Measurements from ENCODE around the gene MTMR3. TPM values are rescaled to one million over a fixed set of nuclear protein-coding genes. Genes with fewer than 3 reads are reported as not detected.

The MTMR3 gene
- total RNA-seq, 2 experiments from 2014 or later: 57.8 to 60.6 TPM

DNA sequence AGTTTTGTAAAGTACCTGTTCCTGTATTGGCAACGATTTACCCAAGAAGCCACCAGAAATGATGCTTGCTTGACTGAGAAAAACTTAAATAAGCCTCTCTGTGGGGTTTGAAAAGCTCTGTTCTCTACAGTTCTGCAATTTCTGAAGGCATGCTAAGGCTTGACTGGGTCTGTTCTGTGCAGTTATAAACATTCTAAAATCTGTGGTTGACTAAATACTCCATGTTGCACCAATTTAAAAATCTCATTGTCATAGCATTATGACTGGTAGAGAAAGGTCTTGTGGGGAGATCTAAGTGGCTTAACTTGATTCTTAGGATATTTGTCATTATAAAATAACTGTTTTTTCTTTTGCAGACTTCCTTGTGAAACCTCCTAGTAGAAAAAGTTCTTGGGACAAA lies 73.7 kb downstream of the MTMR3 start:
- peaks cover 5% of the 10 kb centered on the region for H3K36me3 ChIP-seq (ENCODE audit: insufficient read depth, low read length)
- DNase-seq (no peak), ATAC-seq (ENCODE audit: poor library complexity) (no peak)
- no peak overlapping the region for H3K27ac ChIP-seq (ENCODE audit: low read depth in 1 of 2, low read length in 2 of 2)
- Mint-ChIP-seq H3K4me1 (ENCODE audit: low read depth) (peaks cover 33% of the 10 kb centered on the region), H3K9me3 (no peaks in the 10 kb centered on the region), H3K36me3 (ENCODE audit: low read depth) (peaks cover 33% of the 10 kb centered on the region), H3K27ac (no peak overlapping the region), H3K4me3 (no peak overlapping the region), H3K27me3 (no peaks in the 10 kb centered on the region)
- no peaks in the 10 kb centered on the region for H3K27me3 ChIP-seq (ENCODE audit: control insufficient read depth in 1 of 2, insufficient read depth in 2 of 2, low read length in 2 of 2)
- no peaks in the 10 kb centered on the region for H3K9me3 ChIP-seq (ENCODE audit: control insufficient read depth in 1 of 2, insufficient read depth in 1 of 2, low read length in 2 of 2)
- POLR2A ChIA-PET: no interaction called here
- TF ChIP-seq, protein P1, sequence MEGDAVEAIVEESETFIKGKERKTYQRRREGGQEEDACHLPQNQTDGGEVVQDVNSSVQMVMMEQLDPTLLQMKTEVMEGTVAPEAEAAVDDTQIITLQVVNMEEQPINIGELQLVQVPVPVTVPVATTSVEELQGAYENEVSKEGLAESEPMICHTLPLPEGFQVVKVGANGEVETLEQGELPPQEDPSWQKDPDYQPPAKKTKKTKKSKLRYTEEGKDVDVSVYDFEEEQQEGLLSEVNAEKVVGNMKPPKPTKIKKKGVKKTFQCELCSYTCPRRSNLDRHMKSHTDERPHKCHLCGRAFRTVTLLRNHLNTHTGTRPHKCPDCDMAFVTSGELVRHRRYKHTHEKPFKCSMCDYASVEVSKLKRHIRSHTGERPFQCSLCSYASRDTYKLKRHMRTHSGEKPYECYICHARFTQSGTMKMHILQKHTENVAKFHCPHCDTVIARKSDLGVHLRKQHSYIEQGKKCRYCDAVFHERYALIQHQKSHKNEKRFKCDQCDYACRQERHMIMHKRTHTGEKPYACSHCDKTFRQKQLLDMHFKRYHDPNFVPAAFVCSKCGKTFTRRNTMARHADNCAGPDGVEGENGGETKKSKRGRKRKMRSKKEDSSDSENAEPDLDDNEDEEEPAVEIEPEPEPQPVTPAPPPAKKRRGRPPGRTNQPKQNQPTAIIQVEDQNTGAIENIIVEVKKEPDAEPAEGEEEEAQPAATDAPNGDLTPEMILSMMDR (IDR thresholded peaks at IDR 0.05): no peak
- CTCF ChIA-PET: no interaction called here
- no peak overlapping the region for H3K4me3 ChIP-seq (ENCODE audit: low read length)
- H3K4me1 ChIP-seq (ENCODE audit: insufficient read depth, low read length): no peaks in the 10 kb centered on the region
- intact Hi-C loops (cut with DNase I, micrococcal nuclease): no loop called here

DNA sequence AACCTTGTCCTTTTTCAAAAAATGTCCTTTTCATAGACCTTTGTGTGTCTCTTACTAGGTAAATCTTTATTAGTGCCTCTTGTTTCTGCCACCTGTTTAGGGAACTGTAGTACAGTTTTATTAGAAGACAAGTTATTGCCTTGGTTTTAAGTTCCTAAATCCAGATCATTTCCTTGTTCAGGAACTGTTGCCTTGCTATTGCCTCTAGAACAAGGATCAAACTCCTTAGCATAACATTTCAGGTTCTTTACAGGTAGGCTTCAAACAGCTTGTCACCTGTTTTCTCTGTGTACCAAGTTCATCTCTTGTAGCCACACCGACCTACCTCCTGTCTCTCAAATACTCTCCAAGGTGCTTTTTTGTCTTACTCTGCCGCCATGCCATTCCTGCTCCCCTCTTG lies 75.2 kb downstream of the MTMR3 start:
- Mint-ChIP-seq H3K27me3 (no peaks in the 10 kb centered on the region), H3K4me3 (no peak overlapping the region), H3K27ac (no peak overlapping the region), H3K9me3 (no peaks in the 10 kb centered on the region), H3K36me3 (ENCODE audit: low read depth) (peaks cover 33% of the 10 kb centered on the region), H3K4me1 (ENCODE audit: low read depth) (peaks cover 19% of the 10 kb centered on the region)
- Histone ChIP-seq H3K9me3 (ENCODE audit: control insufficient read depth in 1 of 2, insufficient read depth in 1 of 2, low read length in 2 of 2) (no peaks in the 10 kb centered on the region), H3K4me1 (ENCODE audit: insufficient read depth, low read length) (no peaks in the 10 kb centered on the region), H3K27ac (ENCODE audit: low read depth in 1 of 2, low read length in 2 of 2) (no peak overlapping the region), H3K4me3 (ENCODE audit: low read length) (no peak overlapping the region), H3K27me3 (ENCODE audit: control insufficient read depth in 1 of 2, insufficient read depth in 2 of 2, low read length in 2 of 2) (no peaks in the 10 kb centered on the region), H3K36me3 (ENCODE audit: insufficient read depth, low read length) (peaks cover 10% of the 10 kb centered on the region)
- no peak for ATAC-seq (ENCODE audit: poor library complexity)
- intact Hi-C loops (cut with DNase I, micrococcal nuclease): no loop called here
- no peak for DNase-seq
- ChIA-PET CTCF (no interaction called here), POLR2A (no interaction called here)
- TF ChIP-seq, protein P1 (IDR thresholded peaks at IDR 0.05): no peak

DNA sequence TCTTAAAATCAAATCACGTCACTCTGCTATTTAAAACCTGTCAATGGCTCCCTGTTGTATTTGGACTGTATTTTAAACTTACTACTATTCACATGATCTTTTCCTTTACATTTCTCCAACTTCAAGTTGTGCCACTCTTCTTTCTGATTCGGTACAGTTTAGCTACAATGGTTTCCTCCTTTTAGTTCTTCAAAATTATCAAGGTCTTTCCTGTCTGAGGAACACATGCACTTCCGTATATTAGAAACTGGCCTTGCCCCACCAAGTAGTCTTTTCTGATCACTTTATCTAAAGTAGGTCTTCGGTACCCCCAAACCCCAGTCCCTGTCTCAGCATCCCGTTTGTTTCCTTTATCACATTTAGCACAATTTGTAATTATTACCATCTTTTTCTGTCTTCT lies 81.8 kb downstream of the MTMR3 start:
- ChIA-PET POLR2A (no interaction called here), CTCF (no interaction called here)
- DNase-seq: no peak
- H3K4me3 Mint-ChIP-seq: no peak overlapping the region
- peaks cover 21% of the 10 kb centered on the region for H3K36me3 Mint-ChIP-seq (ENCODE audit: low read depth)
- H3K27ac ChIP-seq (ENCODE audit: low read depth in 1 of 2, low read length in 2 of 2): no peak overlapping the region
- H3K4me3 ChIP-seq (ENCODE audit: low read length): no peak overlapping the region
- intact Hi-C loops (cut with DNase I, micrococcal nuclease): no loop called here
- peaks cover 6% of the 10 kb centered on the region for H3K36me3 ChIP-seq (ENCODE audit: insufficient read depth, low read length)
- no peaks in the 10 kb centered on the region for H3K9me3 ChIP-seq (ENCODE audit: control insufficient read depth in 1 of 2, insufficient read depth in 1 of 2, low read length in 2 of 2)
- ATAC-seq (ENCODE audit: poor library complexity): no peak
- H3K27me3 ChIP-seq (ENCODE audit: control insufficient read depth in 1 of 2, insufficient read depth in 2 of 2, low read length in 2 of 2): no peaks in the 10 kb centered on the region
- TF ChIP-seq, protein P1 (IDR thresholded peaks at IDR 0.05): no peak
- H3K9me3 Mint-ChIP-seq: no peaks in the 10 kb centered on the region
- H3K27ac Mint-ChIP-seq: no peak overlapping the region
- H3K4me1 Mint-ChIP-seq (ENCODE audit: low read depth): peaks cover 26% of the 10 kb centered on the region
- H3K4me1 ChIP-seq (ENCODE audit: insufficient read depth, low read length): no peaks in the 10 kb centered on the region
- H3K27me3 Mint-ChIP-seq: no peaks in the 10 kb centered on the region

All from CD4-positive, alpha-beta T cell (primary cell).